Activated CD4-positive, alpha-beta memory T cell treated with anti-CD3 and anti-CD28 coated beads for 36 hours (primary cell): ENCODE measurements around the gene NMNAT2. TPM values are rescaled to one million over a fixed set of nuclear protein-coding genes. Genes with fewer than 3 reads are reported as not detected.

Source experiments
- CTCF ChIA-PET: fragments of 350-600 bp; sonication (Branson Sonifier 250); formaldehyde crosslinking; loops from one replicate; lab custom pipeline; 2021; ENCODE audit warnings: antibody characterized with exemption, inconsistent platforms; lab: Charles Lee
- POLR2A ChIA-PET: fragments of 350-600 bp; sonication (Branson Sonifier 250); formaldehyde crosslinking; loops from one replicate; lab custom pipeline; 2021; ENCODE audit warnings: antibody characterized with exemption; lab: Charles Lee
- DNase-seq: peaks from one replicate; pipeline ENCODE4 v3.0.0-alpha.2; 2020
- H3K27ac Mint-ChIP-seq: one replicate; pipeline ENCODE4 v1.8.0; 2021; ENCODE audit warnings: mixed read lengths
- H3K27me3 Mint-ChIP-seq: one replicate; pipeline ENCODE4 v1.8.0; 2021; ENCODE audit warnings: mixed read lengths
- H3K36me3 Mint-ChIP-seq: one replicate; pipeline ENCODE4 v1.8.0; 2021; ENCODE audit warnings: mixed read lengths
- H3K4me1 Mint-ChIP-seq: one replicate; pipeline ENCODE4 v1.8.0; 2021; ENCODE audit warnings: low read depth, mixed read lengths
- H3K4me3 Mint-ChIP-seq: one replicate; pipeline ENCODE4 v1.8.0; 2021; ENCODE audit warnings: mild to moderate bottlenecking, mixed read lengths
- H3K9me3 Mint-ChIP-seq: one replicate; pipeline ENCODE4 v1.8.0; 2021; ENCODE audit warnings: mixed read lengths
- intact Hi-C: fragments of 100-400 bp; cut with micrococcal nuclease; formaldehyde crosslinking; loops from one replicate; pipeline ENCODE4 v1.15.1; 2023
- total RNA-seq, 2 experiments: library from RNA; stranded (reverse); gene quantifications; one replicate each; pipeline ENCODE4 v1.2.3, GENCODE V29; 2021

The NMNAT2 gene
- total RNA-seq, 2 experiments from 2014 or later, result not detected

DNA sequence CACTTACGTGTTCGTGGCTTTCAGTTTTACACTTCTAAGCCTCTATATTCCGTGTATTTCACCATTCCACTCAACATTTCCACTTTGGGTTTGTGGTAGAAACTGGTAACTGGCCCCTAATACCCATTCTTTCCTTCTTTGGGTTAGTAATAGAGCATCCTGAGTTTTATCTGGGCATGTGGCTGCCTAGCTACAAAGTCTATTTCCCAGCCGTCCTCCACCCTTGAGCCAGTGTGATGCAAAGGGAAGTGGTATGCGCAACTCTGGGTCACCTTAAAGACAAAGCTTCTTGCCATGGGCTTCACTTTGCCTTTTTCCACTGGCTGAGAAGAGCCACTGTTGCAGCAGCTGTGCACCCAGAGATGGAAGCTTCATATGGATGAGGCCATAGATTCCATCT is 158.3 kb downstream of the NMNAT2 start:
- intact Hi-C loops, result no loop called here
- Mint-ChIP-seq H3K27me3 (peaks cover 29% of the 10 kb centered on the region), H3K4me1 (no peaks in the 10 kb centered on the region), H3K4me3 (no peak overlapping the region), H3K27ac (no peak overlapping the region), H3K36me3 (no peaks in the 10 kb centered on the region), H3K9me3 (no peaks in the 10 kb centered on the region)
- DNase-seq, result no peak
- POLR2A ChIA-PET, result no interaction called here
- CTCF ChIA-PET, result no interaction called here

DNA sequence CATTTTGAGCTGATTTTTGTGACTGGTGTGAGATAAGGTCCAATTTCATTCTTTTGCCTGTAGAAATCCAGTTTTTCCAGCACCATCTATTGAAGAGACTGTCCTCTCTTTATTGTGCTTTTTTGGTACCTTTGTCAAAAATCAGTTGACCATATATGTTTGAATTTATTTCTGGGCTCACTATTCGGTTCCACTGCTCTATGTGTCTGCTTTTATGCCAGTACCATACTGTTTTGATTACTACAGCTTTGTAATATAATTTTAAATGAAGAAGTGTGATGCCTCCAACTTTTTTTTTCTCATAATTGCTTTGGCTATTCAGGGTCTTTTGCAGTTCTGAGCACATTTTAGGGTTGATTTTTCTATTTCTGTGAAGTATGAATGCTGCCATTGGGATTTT is 163.1 kb downstream of the NMNAT2 start:
- Mint-ChIP-seq H3K9me3 (no peaks in the 10 kb centered on the region), H3K4me1 (no peaks in the 10 kb centered on the region), H3K4me3 (no peak overlapping the region), H3K27me3 (peaks cover 16% of the 10 kb centered on the region), H3K27ac (no peak overlapping the region), H3K36me3 (no peaks in the 10 kb centered on the region)
- no peak for DNase-seq
- intact Hi-C loops, result no loop called here
- ChIA-PET CTCF (no interaction called here), POLR2A (no interaction called here)

DNA sequence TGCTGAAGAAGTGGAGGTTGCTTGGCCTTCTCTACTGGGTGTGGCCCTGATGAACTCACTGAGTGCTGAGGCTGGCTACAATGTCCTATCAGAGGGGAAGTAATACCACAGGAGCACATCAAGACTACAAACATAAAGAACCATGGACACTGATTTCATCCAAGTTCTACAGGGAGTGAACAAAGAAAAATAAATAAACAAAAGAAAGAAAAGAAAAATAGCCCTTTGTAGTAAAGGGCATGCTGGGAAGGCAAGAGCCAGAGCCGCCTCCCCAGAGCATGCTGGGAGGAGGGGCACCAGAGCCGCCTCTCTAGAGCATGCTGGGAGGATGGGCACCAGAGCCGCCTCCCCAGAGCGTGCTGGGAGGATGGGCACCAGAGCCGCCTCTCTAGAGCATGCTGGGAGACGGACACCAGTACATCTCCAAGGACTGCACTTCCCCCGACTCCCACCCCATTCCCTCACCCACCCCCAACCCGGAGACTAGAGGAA is 166.2 kb downstream of the NMNAT2 start:
- no peaks in the 10 kb centered on the region for H3K36me3 Mint-ChIP-seq
- H3K27ac Mint-ChIP-seq, result no peak overlapping the region
- ChIA-PET POLR2A (no interaction called here), CTCF (no interaction called here)
- no peak for DNase-seq
- H3K4me1 Mint-ChIP-seq, result no peaks in the 10 kb centered on the region
- H3K9me3 Mint-ChIP-seq, result no peaks in the 10 kb centered on the region
- intact Hi-C loops, result no loop called here
- H3K4me3 Mint-ChIP-seq, result no peak overlapping the region
- H3K27me3 Mint-ChIP-seq, result peaks cover 9% of the 10 kb centered on the region

DNA sequence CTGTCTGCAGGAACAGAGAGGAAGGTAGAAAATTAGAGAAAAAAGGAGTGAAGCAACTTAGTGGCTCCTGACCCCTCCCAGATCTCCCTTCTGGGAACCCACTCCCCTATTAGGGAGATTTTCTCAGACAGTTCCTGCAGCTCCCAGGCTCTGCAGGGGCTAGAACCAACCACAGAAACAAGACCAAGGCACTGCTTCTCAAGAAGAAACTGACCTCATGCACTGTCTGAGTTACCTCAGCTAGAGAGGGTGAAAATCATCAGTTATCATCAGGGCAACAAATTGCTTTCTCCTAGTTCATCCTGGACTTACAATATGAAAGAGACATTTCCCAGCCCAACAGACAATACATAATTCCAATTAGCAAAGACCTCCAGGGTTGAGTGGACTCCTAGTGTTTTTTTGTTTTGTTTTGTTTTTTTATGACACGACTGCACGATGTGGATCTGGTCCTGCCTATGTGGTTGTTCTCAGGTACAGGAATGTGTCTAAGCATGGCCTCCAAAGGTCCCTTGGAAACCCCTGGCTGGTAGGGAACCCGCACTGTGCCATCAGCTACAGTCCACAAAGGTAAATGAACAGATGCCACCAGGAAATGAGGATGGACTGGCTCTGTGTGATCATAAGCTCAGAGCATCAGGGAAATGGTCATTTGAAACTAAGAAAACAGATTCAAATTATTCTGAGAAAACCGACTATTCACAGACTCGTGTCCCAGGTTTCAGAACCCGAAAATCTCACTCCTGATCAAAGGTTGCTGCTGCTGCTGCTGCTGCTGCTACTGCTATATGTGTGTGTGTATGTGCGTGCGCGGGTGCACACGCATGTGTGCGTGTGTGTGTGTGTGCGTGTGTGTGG is 166.8 kb downstream of the NMNAT2 start:
- H3K4me1 Mint-ChIP-seq, result no peaks in the 10 kb centered on the region
- H3K27ac Mint-ChIP-seq, result no peak overlapping the region
- no peak for DNase-seq
- H3K27me3 Mint-ChIP-seq, result peaks cover 9% of the 10 kb centered on the region
- ChIA-PET CTCF (no interaction called here), POLR2A (no interaction called here)
- H3K9me3 Mint-ChIP-seq, result no peaks in the 10 kb centered on the region
- intact Hi-C loops, result no loop called here
- no peaks in the 10 kb centered on the region for H3K36me3 Mint-ChIP-seq
- no peak overlapping the region for H3K4me3 Mint-ChIP-seq

DNA sequence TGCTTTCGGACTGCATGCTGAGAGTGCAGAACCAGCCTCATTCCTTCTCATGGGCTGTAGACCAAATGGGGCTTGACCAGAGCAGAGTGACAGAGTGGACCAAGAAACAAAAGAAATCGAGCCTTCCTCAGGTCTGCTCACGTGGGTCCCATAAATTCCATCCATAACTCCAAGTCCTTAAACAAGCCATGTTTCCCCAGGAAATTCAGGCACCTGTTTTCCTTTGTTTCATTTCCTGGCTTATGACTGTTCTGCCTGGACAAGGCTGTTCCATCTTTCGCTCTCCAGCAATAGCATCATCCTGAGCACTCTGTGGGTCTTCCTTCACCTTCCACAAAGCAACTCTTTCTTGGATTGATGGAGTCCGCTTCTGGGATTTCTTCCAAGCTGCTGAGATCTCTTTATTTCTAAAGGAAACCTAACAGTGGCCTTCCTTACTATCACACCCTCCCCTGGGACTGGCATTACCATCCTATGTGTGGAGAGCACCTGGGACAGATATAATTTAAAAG is 168.2 kb downstream of the NMNAT2 start:
- ChIA-PET POLR2A (no interaction called here), CTCF (no interaction called here)
- Mint-ChIP-seq H3K27me3 (peaks cover 11% of the 10 kb centered on the region), H3K4me3 (no peak overlapping the region), H3K9me3 (no peaks in the 10 kb centered on the region), H3K27ac (no peak overlapping the region), H3K36me3 (no peaks in the 10 kb centered on the region), H3K4me1 (no peaks in the 10 kb centered on the region)
- intact Hi-C loops, result no loop called here
- no peak for DNase-seq

DNA sequence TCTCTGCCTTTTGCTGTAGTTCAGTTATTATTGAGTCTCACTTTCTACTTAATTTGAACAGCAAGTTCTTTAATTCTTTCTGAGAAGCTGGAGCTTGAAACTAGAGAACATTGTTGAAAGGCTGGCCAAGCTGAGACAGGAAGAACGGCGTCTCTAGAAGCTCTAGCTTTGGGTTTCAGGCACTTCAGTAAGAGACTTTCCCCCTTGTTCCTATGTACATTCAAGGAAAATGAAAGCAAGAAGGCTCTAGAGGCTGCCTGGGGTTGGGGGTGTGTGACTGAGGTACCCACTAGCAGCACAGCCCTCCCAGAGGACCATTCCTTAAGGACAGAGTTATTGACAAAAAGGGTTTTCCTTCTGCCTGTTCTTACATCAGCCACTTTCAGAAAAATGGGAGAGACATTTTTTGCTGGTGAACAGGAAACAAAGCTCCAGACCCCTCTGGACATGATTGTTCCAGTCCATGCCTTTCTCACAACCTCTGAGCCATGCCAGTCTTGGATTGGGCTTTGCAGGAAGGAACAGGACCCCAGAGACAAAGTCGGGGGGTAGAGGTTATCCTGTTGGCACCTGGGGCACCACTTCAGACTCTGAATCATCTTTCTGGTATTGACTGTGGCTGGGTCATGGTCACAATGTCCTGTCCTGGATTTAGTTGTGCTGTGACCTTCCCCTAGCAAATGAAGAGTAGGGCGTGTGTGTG is 169.0 kb downstream of the NMNAT2 start:
- H3K36me3 Mint-ChIP-seq, result no peaks in the 10 kb centered on the region
- ChIA-PET POLR2A (no interaction called here), CTCF (no interaction called here)
- H3K27ac Mint-ChIP-seq, result no peak overlapping the region
- no peak for DNase-seq
- H3K27me3 Mint-ChIP-seq, result peaks cover 11% of the 10 kb centered on the region
- intact Hi-C loops, result no loop called here
- no peak overlapping the region for H3K4me3 Mint-ChIP-seq
- H3K4me1 Mint-ChIP-seq, result no peaks in the 10 kb centered on the region
- H3K9me3 Mint-ChIP-seq, result no peaks in the 10 kb centered on the region

DNA sequence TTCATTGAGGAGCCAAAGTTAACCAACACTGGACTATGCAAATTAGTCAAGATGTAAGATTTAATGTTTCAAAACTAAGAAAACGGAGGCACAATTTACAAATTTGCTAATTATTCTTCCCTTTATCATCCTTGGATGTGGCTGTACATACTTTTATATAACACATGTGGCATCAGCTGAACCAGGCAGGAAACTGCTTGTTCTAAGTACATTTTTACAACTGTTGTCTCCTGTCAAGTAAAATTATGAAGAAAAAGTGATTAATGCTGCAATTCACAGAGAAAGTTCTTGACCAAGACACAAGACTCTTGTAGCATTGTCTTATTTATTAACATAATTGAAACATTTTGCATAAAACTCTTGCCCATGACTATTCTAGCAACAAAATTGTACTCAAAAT is 170.2 kb downstream of the NMNAT2 start:
- POLR2A ChIA-PET, result no interaction called here
- CTCF ChIA-PET, result no interaction called here
- intact Hi-C loops, result no loop called here
- Mint-ChIP-seq H3K27me3 (peaks cover 13% of the 10 kb centered on the region), H3K4me3 (no peak overlapping the region), H3K9me3 (no peaks in the 10 kb centered on the region), H3K36me3 (no peaks in the 10 kb centered on the region), H3K27ac (no peak overlapping the region), H3K4me1 (no peaks in the 10 kb centered on the region)
- DNase-seq, result no peak

DNA sequence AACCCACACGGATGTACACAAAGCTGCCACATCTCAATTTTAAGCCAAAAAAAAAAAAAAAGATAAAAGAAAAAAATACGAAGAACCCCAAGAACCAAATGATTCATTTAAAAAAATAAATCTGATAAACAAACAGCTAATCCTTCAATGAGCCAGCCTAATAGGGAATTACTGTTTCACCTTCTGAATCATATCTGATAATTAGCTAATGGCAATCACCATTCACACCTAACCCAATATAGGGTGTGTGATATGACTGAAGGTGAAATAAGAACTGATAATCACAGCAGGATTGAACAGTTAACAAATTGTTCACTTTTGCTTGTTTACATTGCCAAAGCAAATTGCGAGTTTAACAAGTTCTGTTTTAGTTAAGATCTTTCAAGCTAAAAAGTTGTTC is 170.7 kb downstream of the NMNAT2 start:
- Mint-ChIP-seq H3K27me3 (peaks cover 13% of the 10 kb centered on the region), H3K9me3 (no peaks in the 10 kb centered on the region), H3K36me3 (no peaks in the 10 kb centered on the region), H3K4me1 (no peaks in the 10 kb centered on the region), H3K27ac (no peak overlapping the region), H3K4me3 (no peak overlapping the region)
- POLR2A ChIA-PET, result no interaction called here
- CTCF ChIA-PET, result interaction anchor here (1.0 kb wide), 1 partner anchor 9 kb away, joined by 3 read pairs; no protein-coding TSS in a partner anchor
- DNase-seq, result no peak
- intact Hi-C loops, result no loop called here

DNA sequence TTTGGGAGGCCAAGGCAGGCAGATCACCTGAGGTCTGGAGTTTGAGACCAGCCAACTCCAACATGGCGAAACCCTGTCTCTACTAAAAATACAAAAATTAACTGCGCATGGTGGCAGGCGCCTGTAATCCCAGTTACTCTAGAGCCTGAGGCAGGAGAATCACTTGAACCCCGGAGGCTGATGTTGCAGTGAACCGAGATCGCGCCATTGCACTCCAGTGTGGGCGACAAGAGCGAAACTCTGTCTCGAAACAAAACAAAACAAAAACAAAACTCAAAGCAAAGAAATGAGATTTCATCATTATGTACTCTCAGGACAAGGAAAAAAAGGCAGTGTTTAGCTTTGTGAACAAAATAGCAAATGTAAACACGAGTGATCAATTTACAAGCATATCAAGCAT is 171.1 kb downstream of the NMNAT2 start:
- Mint-ChIP-seq H3K4me1 (no peaks in the 10 kb centered on the region), H3K4me3 (no peak overlapping the region), H3K27ac (no peak overlapping the region), H3K27me3 (peaks cover 13% of the 10 kb centered on the region), H3K9me3 (no peaks in the 10 kb centered on the region), H3K36me3 (no peaks in the 10 kb centered on the region)
- DNase-seq, result no peak
- POLR2A ChIA-PET, result no interaction called here
- intact Hi-C loops, result no loop called here
- CTCF ChIA-PET, result interaction anchor here (1.0 kb wide), 1 partner anchor 8 kb away, joined by 3 read pairs; no protein-coding TSS in a partner anchor

DNA sequence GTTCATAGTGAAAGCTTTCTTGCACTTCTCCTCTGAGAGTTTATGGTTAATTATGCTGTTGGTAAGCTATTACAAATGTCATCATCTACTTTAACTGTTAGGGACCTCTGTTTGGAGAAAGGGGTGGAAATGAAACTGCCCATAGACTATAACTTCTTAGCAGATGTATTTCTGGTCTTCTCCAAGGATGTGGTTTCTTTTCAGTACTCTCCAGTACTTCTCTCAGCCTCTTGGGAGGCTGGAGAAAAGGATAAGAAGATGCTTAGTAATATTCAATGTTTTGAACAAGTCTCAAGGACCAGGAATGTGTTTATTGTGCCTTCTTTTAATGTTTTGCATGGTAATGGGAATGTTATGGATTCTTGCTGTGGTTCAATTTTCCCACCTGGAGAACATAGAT is 171.7 kb downstream of the NMNAT2 start:
- H3K36me3 Mint-ChIP-seq, result no peaks in the 10 kb centered on the region
- no peaks in the 10 kb centered on the region for H3K9me3 Mint-ChIP-seq
- ChIA-PET POLR2A (no interaction called here), CTCF (interaction anchor here (1.0 kb wide), 1 partner anchor 8 kb away, joined by 3 read pairs; no protein-coding TSS in a partner anchor)
- no peaks in the 10 kb centered on the region for H3K4me1 Mint-ChIP-seq
- peaks cover 11% of the 10 kb centered on the region for H3K27me3 Mint-ChIP-seq
- H3K27ac Mint-ChIP-seq, result no peak overlapping the region
- intact Hi-C loops, result no loop called here
- no peak overlapping the region for H3K4me3 Mint-ChIP-seq
- DNase-seq, result no peak

DNA sequence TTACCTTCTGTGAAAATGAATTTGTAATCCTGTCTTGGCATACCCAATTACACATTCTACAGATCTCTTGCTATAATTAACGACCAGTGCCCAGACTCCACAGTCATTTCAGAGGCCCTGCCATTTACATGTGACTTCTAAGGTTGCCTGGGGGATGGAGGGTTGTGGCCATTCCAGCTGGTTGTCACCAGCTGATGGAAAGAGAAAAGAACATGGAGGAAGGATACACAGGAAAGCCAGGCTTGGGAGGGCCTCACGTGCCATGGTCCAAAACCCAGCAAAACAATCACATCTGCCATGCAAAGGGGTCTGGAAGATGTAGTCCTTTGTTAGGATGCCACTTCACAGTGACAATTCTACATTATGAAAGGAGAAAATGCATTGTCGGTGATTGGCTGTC is 172.8 kb downstream of the NMNAT2 start:
- H3K9me3 Mint-ChIP-seq, result no peaks in the 10 kb centered on the region
- ChIA-PET POLR2A (no interaction called here), CTCF (no interaction called here)

DNA sequence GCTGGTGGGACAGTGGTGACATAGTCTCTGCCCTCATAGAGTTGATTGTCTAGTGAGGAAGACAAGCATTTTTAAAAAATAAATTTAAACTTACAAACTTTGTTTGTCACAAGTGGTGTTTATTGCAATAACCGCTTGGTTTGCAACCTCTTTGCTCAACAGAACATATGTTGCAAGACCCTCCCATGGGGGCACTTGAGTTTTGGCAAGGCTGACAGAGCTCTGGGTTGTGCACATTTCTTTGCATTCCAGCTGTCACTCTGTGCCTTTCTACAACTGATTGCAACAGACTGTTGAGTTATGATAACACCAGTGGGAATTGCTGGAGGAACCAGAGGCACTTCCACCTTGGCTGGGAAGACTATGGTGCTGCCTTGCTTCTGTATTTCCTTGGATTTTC is 173.7 kb downstream of the NMNAT2 start:
- peaks cover 12% of the 10 kb centered on the region for H3K27me3 Mint-ChIP-seq
- DNase-seq, result no peak
- CTCF ChIA-PET, result no interaction called here
- POLR2A ChIA-PET, result no interaction called here
- H3K4me1 Mint-ChIP-seq, result no peaks in the 10 kb centered on the region
- no peaks in the 10 kb centered on the region for H3K36me3 Mint-ChIP-seq
- H3K27ac Mint-ChIP-seq, result no peak overlapping the region
- H3K9me3 Mint-ChIP-seq, result no peaks in the 10 kb centered on the region
- no peak overlapping the region for H3K4me3 Mint-ChIP-seq
- intact Hi-C loops, result no loop called here

More for the DNA sequence above, 172.8 kb downstream of the NMNAT2 start:
- Mint-ChIP-seq H3K27ac (no peak overlapping the region), H3K4me3 (no peak overlapping the region), H3K27me3 (peaks cover 14% of the 10 kb centered on the region), H3K4me1 (no peaks in the 10 kb centered on the region), H3K36me3 (no peaks in the 10 kb centered on the region)
- intact Hi-C loops, result no loop called here
- DNase-seq, result no peak
